Choroid plexus epithelial cell (primary cell): ENCODE measurements around the gene SAMD7.

Experiments used
- DNase-seq: peaks from one replicate; pipeline ENCODE4 v3.0.0-alpha.2; 2010; ENCODE audit warnings: low read depth
- H3K4me3 ChIP-seq: 2 replicates; pipeline ENCODE4 v1.5.1; 2011; ENCODE audit warnings: low read depth, mild to moderate bottlenecking, control low read depth, low read length, moderate library complexity
- CTCF ChIP-seq: conservative IDR thresholded peaks from 2 replicates; pipeline ENCODE4 v1.5.1; 2011; ENCODE audit warnings: low read depth, mild to moderate bottlenecking, control low read depth, inconsistent platforms, low read length, moderate library complexity

SAMD7 gene

GRCh38 chr3:169886671-169887070 is 24.7 kb upstream of the SAMD7 start:
- no peak for TF ChIP-seq CTCF
- peak; percentile 20 for DNase-seq
- H3K4me3 ChIP-seq = no peak overlapping the region

GRCh38 chr3:169891886-169892285 is 19.5 kb upstream of the SAMD7 start:
- no peak overlapping the region for H3K4me3 ChIP-seq
- DNase-seq = no peak
- no peak for TF ChIP-seq CTCF

GRCh38 chr3:169894110-169894509 is 17.3 kb upstream of the SAMD7 start:
- H3K4me3 ChIP-seq = no peak overlapping the region
- peak; percentile 30 for DNase-seq
- no peak for TF ChIP-seq CTCF

- DNase-seq = no peak
- TF ChIP-seq CTCF = no peak
- no peak overlapping the region for H3K4me3 ChIP-seq
Observed at GRCh38 chr3:169895072-169895471, 16.3 kb upstream of the SAMD7 start.

- H3K4me3 ChIP-seq = no peak overlapping the region
- DNase-seq = no peak
- no peak for TF ChIP-seq CTCF
Observed at GRCh38 chr3:169897284-169897683, 14.1 kb upstream of the SAMD7 start.

- DNase-seq = no peak
- H3K4me3 ChIP-seq = no peak overlapping the region
- TF ChIP-seq CTCF = no peak
Observed at GRCh38 chr3:169901453-169901852, 9.9 kb upstream of the SAMD7 start.

- DNase-seq = no peak
- no peak overlapping the region for H3K4me3 ChIP-seq
- TF ChIP-seq CTCF = no peak
Observed at GRCh38 chr3:169905404-169905803, 6.0 kb upstream of the SAMD7 start.
